H9 (cell line): ENCODE results near the gene CCDC182. TPM values are rescaled to one million over a fixed set of nuclear protein-coding genes. Genes with fewer than 3 reads are reported as not detected.

Experiments
- DNase-seq: peaks from one replicate; pipeline ENCODE4 v3.0.0-alpha.2; 2017
- H2AFZ ChIP-seq: one replicate; pipeline ENCODE4 v1.6.1; 2013; ENCODE audit warnings: mild to moderate bottlenecking, low read length, control low read depth, moderate library complexity
- H2AK5ac ChIP-seq: 2 replicates; pipeline ENCODE4 v1.6.1; 2013; ENCODE audit warnings: low read length, control low read depth, mixed read lengths; ENCODE audit not compliant: insufficient read length
- H2BK120ac ChIP-seq: one replicate; pipeline ENCODE4 v1.6.1; 2013; ENCODE audit warnings: low read depth, mild to moderate bottlenecking, low read length, control low read depth, inconsistent platforms; ENCODE audit not compliant: poor library complexity, severe bottlenecking
- H2BK12ac ChIP-seq: 2 replicates; pipeline ENCODE4 v1.6.1; 2013; ENCODE audit warnings: low read length, control low read depth, mixed read lengths, low read depth; ENCODE audit not compliant: insufficient read length
- H2BK15ac ChIP-seq: 2 replicates; pipeline ENCODE4 v1.6.1; 2013; ENCODE audit warnings: low read depth, low read length, control low read depth
- H2BK20ac ChIP-seq: one replicate; pipeline ENCODE4 v1.6.1; 2013; ENCODE audit warnings: low read depth, mild to moderate bottlenecking, low read length, control low read depth, inconsistent platforms; ENCODE audit not compliant: poor library complexity, severe bottlenecking
- H2BK5ac ChIP-seq: 2 replicates; pipeline ENCODE4 v1.6.1; 2013; ENCODE audit warnings: low read length, control low read depth, mixed read lengths; ENCODE audit not compliant: insufficient read length
- H3K14ac ChIP-seq: 2 replicates; pipeline ENCODE4 v1.6.1; 2013; ENCODE audit warnings: low read length, control low read depth; ENCODE audit not compliant: insufficient read depth
- H3K18ac ChIP-seq: 2 replicates; pipeline ENCODE4 v1.6.1; 2013; ENCODE audit warnings: low read depth, mild to moderate bottlenecking, mixed read lengths, low read length, control low read depth; ENCODE audit not compliant: insufficient read length
- H3K23ac ChIP-seq: 2 replicates; pipeline ENCODE4 v1.6.1; 2013; ENCODE audit warnings: low read length, control low read depth, mixed read lengths, low read depth; ENCODE audit not compliant: insufficient read length
- H3K23me2 ChIP-seq: 2 replicates; pipeline ENCODE4 v1.6.1; 2013; ENCODE audit warnings: low read depth, mild to moderate bottlenecking, mixed read lengths, low read length, control low read depth; ENCODE audit not compliant: insufficient read length, poor library complexity, severe bottlenecking
- H3K27ac ChIP-seq: 2 replicates; pipeline ENCODE4 v1.5.1; 2013; ENCODE audit warnings: low read length, control low read depth, mixed read lengths, low read depth; ENCODE audit not compliant: insufficient read length
- H3K27me3 ChIP-seq: 2 replicates; pipeline ENCODE4 v1.6.1; 2013; ENCODE audit warnings: low read length, control low read depth, inconsistent platforms; ENCODE audit not compliant: insufficient read depth
- H3K4ac ChIP-seq: 2 replicates; pipeline ENCODE4 v1.6.1; 2013; ENCODE audit warnings: low read depth, mild to moderate bottlenecking, control low read depth, inconsistent platforms, low read length, moderate library complexity
- H3K4me1 ChIP-seq: 2 replicates; pipeline ENCODE4 v1.6.1; 2013; ENCODE audit warnings: low read length, control low read depth, inconsistent platforms; ENCODE audit not compliant: insufficient read depth
- H3K4me2 ChIP-seq: 2 replicates; pipeline ENCODE4 v1.6.1; 2013; ENCODE audit warnings: low read length, control low read depth, mixed read lengths; ENCODE audit not compliant: insufficient read length, insufficient read depth
- H3K56ac ChIP-seq: 2 replicates; pipeline ENCODE4 v1.6.1; 2013; ENCODE audit warnings: low read depth, mild to moderate bottlenecking, mixed read lengths, low read length, control low read depth; ENCODE audit not compliant: insufficient read length
- H3K79me1 ChIP-seq: 2 replicates; pipeline ENCODE4 v1.6.1; 2013; ENCODE audit warnings: low read depth, mild to moderate bottlenecking, moderate library complexity, low read length, control low read depth, inconsistent platforms; ENCODE audit not compliant: insufficient read depth, poor library complexity, severe bottlenecking
- H3K79me2 ChIP-seq: 2 replicates; pipeline ENCODE4 v1.6.1; 2013; ENCODE audit warnings: low read length, control low read depth, inconsistent platforms; ENCODE audit not compliant: insufficient read depth
- H3K9ac ChIP-seq: 2 replicates; pipeline ENCODE4 v1.6.1; 2013; ENCODE audit warnings: low read length, control low read depth, mixed read lengths; ENCODE audit not compliant: insufficient read length; ENCODE audit errors: extremely low read depth
- H3K9me3 ChIP-seq: one replicate; pipeline ENCODE4 v1.6.1; 2013; ENCODE audit warnings: low read depth, low read length, inconsistent platforms; ENCODE audit not compliant: control insufficient read depth
- H3T11ph ChIP-seq: one replicate; pipeline ENCODE4 v1.6.1; 2013; ENCODE audit warnings: mild to moderate bottlenecking, low read length, control low read depth, inconsistent platforms
- H4K20me1 ChIP-seq: one replicate; pipeline ENCODE4 v1.6.1; 2013; ENCODE audit not compliant: control insufficient read depth, insufficient read length, insufficient read depth
- H4K5ac ChIP-seq: 2 replicates; pipeline ENCODE4 v1.6.1; 2013; ENCODE audit warnings: low read depth, mild to moderate bottlenecking, mixed read lengths, low read length, control low read depth; ENCODE audit not compliant: insufficient read length
- H4K8ac ChIP-seq: replicated peaks from 2 replicates; pipeline ENCODE4 v1.6.1; 2013; ENCODE audit warnings: low read length, control low read depth, mixed read lengths, low read depth; ENCODE audit not compliant: insufficient read length
- H4K91ac ChIP-seq: 2 replicates; pipeline ENCODE4 v1.6.1; 2013; ENCODE audit warnings: low read depth, mild to moderate bottlenecking, moderate library complexity, mixed read lengths, low read length, control low read depth; ENCODE audit not compliant: insufficient read length
- H3K27ac Mint-ChIP-seq, 3 experiments: 2 replicates in 2 of 3; 3 replicates in 1 of 3; pipeline ENCODE4 v1.8.0; 2020 to 2021; ENCODE audit warnings: mixed read lengths in 3 of 3, mild to moderate bottlenecking in 1 of 3, moderate library complexity in 1 of 3
- H3K27me3 Mint-ChIP-seq: 2 replicates; pipeline ENCODE4 v1.8.0; 2021; ENCODE audit warnings: low read depth, mild to moderate bottlenecking, moderate library complexity, mixed read lengths
- H3K36me3 Mint-ChIP-seq, 3 experiments: 2 replicates in 2 of 3; 3 replicates in 1 of 3; pipeline ENCODE4 v1.8.0; 2020 to 2021; ENCODE audit warnings: low read depth in 3 of 3, mixed read lengths in 3 of 3; ENCODE audit not compliant: insufficient read depth in 1 of 3
- H3K4me1 Mint-ChIP-seq, 2 experiments: 2 replicates each; pipeline ENCODE4 v1.8.0; 2020; ENCODE audit warnings: mixed read lengths in 2 of 2
- H3K4me3 Mint-ChIP-seq, 2 experiments: 2 replicates in 1 of 2; 3 replicates in 1 of 2; pipeline ENCODE4 v1.8.0; 2020 to 2021; ENCODE audit warnings: mild to moderate bottlenecking in 2 of 2, mixed read lengths in 2 of 2, moderate library complexity in 1 of 2
- H3K9me3 Mint-ChIP-seq, 2 experiments: 2 replicates in 1 of 2; 3 replicates in 1 of 2; pipeline ENCODE4 v1.8.0; 2020; ENCODE audit warnings: mild to moderate bottlenecking in 2 of 2, mixed read lengths in 2 of 2, moderate library complexity in 1 of 2
- CTCF ChIP-seq: fragments of 200-600 bp; sonication (generic); conservative IDR thresholded peaks from 3 replicates; pipeline ENCODE4 v1.8.0; 2021; ENCODE audit warnings: antibody characterized with exemption, mild to moderate bottlenecking
- WGBS: extraction: QIAGEN DNeasy Blood & Tissue Kit; methylation state at CpG from one replicate; pipeline ENCODE4 v1.1.7; 2013; ENCODE audit warnings: missing lambda C conversion rate, low lambda C conversion rate, mixed read lengths; ENCODE audit not compliant: insufficient read length; ENCODE audit errors: extremely low coverage; 5-methylcytosine and 5-hydroxymethylcytosine counted together
- total RNA-seq: library from RNA; stranded (reverse); gene quantifications from 2 replicates; pipeline ENCODE4 v1.2.1, GENCODE V29; 2021

Gene CCDC182
- total RNA-seq, 1 experiment from 2014 or later: not detected

GRCh38 chr17:57749701-57750100, 4.6 kb upstream of the CCDC182 start:
- no peak overlapping the region for H3K4me3 Mint-ChIP-seq
- WGBS: no CpG with 5 or more reads among the region's 3 CpGs
- H3K23me2 ChIP-seq: no peaks in the 10 kb centered on the region
- H3K27me3 ChIP-seq: no peaks in the 10 kb centered on the region
- H2BK15ac ChIP-seq: no peak overlapping the region
- TF ChIP-seq CTCF: no peak
- H3K56ac ChIP-seq: no peak overlapping the region
- H3K36me3 Mint-ChIP-seq: no peaks in the 10 kb centered on the region
- H3K79me2 ChIP-seq: no peaks in the 10 kb centered on the region
- no peak overlapping the region for H3K14ac ChIP-seq
- no peak overlapping the region for H3K27ac ChIP-seq
- peaks cover 6 to 9% of the 10 kb centered on the region in 2 experiments; a peak in 3 of 4 replicates for H3K4me1 Mint-ChIP-seq
- H3K9me3 Mint-ChIP-seq: no peaks in the 10 kb centered on the region
- no peak overlapping the region for H2BK20ac ChIP-seq
- no peak overlapping the region for H3T11ph ChIP-seq
- H4K91ac ChIP-seq: no peak overlapping the region
- H3K4me2 ChIP-seq: no peak overlapping the region
- no peaks in the 10 kb centered on the region for H3K79me1 ChIP-seq
- no peak overlapping the region for H4K5ac ChIP-seq
- no peak overlapping the region for H2AK5ac ChIP-seq
- H3K9ac ChIP-seq: no peak overlapping the region
- no peak overlapping the region for H2AFZ ChIP-seq
- H2BK5ac ChIP-seq: no peak overlapping the region
- no peaks in the 10 kb centered on the region for H3K4me1 ChIP-seq
- no peaks in the 10 kb centered on the region for H3K9me3 ChIP-seq
- H4K8ac ChIP-seq: no peak overlapping the region
- no peak overlapping the region for H3K18ac ChIP-seq
- no peak overlapping the region for H2BK12ac ChIP-seq
- no peaks in the 10 kb centered on the region for H4K20me1 ChIP-seq
- no peak overlapping the region for H3K27ac Mint-ChIP-seq
- DNase-seq: no peak
- H3K23ac ChIP-seq: no peak overlapping the region
- no peak overlapping the region for H3K4ac ChIP-seq
- no peak overlapping the region for H2BK120ac ChIP-seq
- H3K27me3 Mint-ChIP-seq: peaks cover 13% of the 10 kb centered on the region
